ENCODE measurements around the gene PRKRA. TPM values are rescaled to one million over a fixed set of nuclear protein-coding genes. Genes with fewer than 3 reads are reported as not detected.

PRKRA gene
- total and polyA plus RNA-seq, 2 of the 13 experiments (the other 11 are each of a cell fraction or from before 2014, with no cell fraction given) = 53.1 to 74.7 TPM

DNA sequence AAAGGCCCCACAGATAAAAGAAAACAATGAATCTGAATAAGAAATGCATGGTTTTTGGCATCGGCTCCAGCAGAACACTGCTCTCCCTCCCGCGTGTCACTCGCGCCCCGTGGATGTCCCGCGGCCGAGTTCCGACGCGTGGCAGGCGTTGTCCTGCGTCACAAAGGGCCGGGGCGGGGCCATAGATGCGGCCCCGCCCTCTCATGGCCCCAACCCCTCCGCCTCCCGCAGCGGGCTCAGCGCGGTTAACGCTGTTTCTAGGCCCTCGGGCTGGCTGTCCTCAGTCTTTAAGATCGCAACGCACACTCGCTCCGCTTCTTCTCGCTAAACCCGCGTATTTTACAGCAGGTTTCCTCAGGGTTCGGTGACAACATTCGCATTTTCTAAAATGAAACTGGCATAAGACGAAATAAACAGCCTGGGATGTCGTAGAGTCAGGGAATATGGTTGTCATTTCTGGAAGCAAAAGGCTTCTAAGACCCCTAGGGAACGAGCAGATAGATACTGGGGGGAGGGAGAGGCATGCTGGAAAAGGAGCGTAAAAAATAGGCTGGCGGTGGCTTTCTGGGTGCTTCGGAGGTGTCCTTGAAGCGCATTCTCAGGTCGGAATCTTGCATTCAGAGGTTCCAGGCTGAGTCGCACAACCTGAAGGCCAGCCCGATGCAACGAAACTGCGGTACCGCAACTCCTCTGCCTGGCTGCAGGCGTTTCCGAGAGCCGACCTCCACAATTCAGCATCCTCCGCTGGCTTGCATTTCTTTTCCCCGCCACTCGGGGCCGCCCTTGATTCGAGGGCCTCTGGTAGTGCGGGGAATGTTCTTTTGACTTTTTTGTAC lies 27.7 kb upstream of the PRKRA start, which contains the start of gene FKBP7 (continued):
- TF ChIP-seq YEATS2 (CRISPR knock-in tag; IDR thresholded peaks at IDR 0.05; ENCODE audit: borderline replicate concordance) (peak; percentile 72), PLRG1 (conservative IDR thresholded peaks at IDR 0.05) (no peak), EED (CRISPR knock-in tag; IDR thresholded peaks at IDR 0.05) (no peak), HNRNPLL (IDR thresholded peaks at IDR 0.05; ENCODE audit: low read depth, low read length, poor library complexity, severe bottlenecking) (peak; percentile 95), HNRNPUL1 (IDR thresholded peaks at IDR 0.05; ENCODE audit: low read depth, low read length) (no peak), ZMAT3 (CRISPR knock-in tag; conservative IDR thresholded peaks at IDR 0.05) (peak; percentile 79; the same call in 1 of the 2 replicates), ETV5 (CRISPR knock-in tag; IDR thresholded peaks at IDR 0.05; ENCODE audit: borderline replicate concordance) (peak; percentile 60; the same call in 1 of the 2 replicates), YY1 (IDR thresholded peaks at IDR 0.05; ENCODE audit: insufficient read depth, insufficient replicate concordance, low read depth, low read length) (peak; percentile 58), MYC (CRISPR knock-in tag; IDR thresholded peaks at IDR 0.05; ENCODE audit: borderline replicate concordance) (peak; percentile 96), ZNF781 (CRISPR knock-in tag; IDR thresholded peaks at IDR 0.05; ENCODE audit: borderline replicate concordance, not compliant biosample characterization) (peak; percentile 80), HMG20B (CRISPR knock-in tag; conservative IDR thresholded peaks at IDR 0.05) (0 out of 2 replicates have a peak, but pooled peaks have one; percentile 14), ZMYM3 (CRISPR knock-in tag; IDR thresholded peaks at IDR 0.05) (no peak; the same call in 1 of the 2 replicates), KLF15 (CRISPR knock-in tag; IDR thresholded peaks at IDR 0.05; ENCODE audit: borderline replicate concordance) (peak; percentile 88), FOXK1 (CRISPR knock-in tag; IDR thresholded peaks at IDR 0.05; ENCODE audit: borderline replicate concordance, low read depth) (no peak)
- TF ChIP-seq, protein P1, sequence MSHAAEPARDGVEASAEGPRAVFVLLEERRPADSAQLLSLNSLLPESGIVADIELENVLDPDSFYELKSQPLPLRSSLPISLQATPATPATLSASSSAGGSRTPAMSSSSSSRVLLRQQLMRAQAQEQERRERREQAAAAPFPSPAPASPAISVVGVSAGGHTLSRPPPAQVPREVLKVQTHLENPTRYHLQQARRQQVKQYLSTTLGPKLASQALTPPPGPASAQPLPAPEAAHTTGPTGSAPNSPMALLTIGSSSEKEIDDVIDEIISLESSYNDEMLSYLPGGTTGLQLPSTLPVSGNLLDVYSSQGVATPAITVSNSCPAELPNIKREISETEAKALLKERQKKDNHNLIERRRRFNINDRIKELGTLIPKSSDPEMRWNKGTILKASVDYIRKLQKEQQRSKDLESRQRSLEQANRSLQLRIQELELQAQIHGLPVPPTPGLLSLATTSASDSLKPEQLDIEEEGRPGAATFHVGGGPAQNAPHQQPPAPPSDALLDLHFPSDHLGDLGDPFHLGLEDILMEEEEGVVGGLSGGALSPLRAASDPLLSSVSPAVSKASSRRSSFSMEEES (CRISPR knock-in tag; IDR thresholded peaks at IDR 0.05) = peak; percentile 77
- TF ChIP-seq, protein P2, sequence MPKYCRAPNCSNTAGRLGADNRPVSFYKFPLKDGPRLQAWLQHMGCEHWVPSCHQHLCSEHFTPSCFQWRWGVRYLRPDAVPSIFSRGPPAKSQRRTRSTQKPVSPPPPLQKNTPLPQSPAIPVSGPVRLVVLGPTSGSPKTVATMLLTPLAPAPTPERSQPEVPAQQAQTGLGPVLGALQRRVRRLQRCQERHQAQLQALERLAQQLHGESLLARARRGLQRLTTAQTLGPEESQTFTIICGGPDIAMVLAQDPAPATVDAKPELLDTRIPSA (CRISPR knock-in tag; IDR thresholded peaks at IDR 0.05; ENCODE audit: borderline replicate concordance) = no peak
- TF ChIP-seq, protein P3, sequence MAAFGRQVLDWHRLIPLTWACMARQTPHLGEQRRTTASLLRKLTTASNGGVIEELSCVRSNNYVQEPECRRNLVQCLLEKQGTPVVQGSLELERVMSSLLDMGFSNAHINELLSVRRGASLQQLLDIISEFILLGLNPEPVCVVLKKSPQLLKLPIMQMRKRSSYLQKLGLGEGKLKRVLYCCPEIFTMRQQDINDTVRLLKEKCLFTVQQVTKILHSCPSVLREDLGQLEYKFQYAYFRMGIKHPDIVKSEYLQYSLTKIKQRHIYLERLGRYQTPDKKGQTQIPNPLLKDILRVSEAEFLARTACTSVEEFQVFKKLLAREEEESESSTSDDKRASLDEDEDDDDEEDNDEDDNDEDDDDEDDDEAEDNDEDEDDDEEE (CRISPR knock-in tag; IDR thresholded peaks at IDR 0.05) = no peak
- TF ChIP-seq, protein P4, sequence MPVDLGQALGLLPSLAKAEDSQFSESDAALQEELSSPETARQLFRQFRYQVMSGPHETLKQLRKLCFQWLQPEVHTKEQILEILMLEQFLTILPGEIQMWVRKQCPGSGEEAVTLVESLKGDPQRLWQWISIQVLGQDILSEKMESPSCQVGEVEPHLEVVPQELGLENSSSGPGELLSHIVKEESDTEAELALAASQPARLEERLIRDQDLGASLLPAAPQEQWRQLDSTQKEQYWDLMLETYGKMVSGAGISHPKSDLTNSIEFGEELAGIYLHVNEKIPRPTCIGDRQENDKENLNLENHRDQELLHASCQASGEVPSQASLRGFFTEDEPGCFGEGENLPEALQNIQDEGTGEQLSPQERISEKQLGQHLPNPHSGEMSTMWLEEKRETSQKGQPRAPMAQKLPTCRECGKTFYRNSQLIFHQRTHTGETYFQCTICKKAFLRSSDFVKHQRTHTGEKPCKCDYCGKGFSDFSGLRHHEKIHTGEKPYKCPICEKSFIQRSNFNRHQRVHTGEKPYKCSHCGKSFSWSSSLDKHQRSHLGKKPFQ (CRISPR knock-in tag; IDR thresholded peaks at IDR 0.05; ENCODE audit: insufficient replicate concordance) = peak; percentile 21
- TF ChIP-seq, protein P5, sequence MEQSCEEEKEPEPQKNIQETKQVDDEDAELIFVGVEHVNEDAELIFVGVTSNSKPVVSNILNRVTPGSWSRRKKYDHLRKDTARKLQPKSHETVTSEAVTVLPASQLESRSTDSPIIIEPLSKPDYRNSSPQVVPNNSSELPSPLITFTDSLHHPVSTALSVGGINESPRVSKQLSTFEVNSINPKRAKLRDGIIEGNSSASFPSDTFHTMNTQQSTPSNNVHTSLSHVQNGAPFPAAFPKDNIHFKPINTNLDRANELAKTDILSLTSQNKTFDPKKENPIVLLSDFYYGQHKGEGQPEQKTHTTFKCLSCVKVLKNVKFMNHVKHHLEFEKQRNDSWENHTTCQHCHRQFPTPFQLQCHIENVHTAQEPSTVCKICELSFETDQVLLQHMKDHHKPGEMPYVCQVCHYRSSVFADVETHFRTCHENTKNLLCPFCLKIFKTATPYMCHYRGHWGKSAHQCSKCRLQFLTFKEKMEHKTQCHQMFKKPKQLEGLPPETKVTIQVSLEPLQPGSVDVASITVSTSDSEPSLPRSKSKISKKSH (CRISPR knock-in tag; IDR thresholded peaks at IDR 0.05; ENCODE audit: borderline replicate concordance) = peak; percentile 47; the same call in 1 of the 2 replicates
- TF ChIP-seq, protein P6, sequence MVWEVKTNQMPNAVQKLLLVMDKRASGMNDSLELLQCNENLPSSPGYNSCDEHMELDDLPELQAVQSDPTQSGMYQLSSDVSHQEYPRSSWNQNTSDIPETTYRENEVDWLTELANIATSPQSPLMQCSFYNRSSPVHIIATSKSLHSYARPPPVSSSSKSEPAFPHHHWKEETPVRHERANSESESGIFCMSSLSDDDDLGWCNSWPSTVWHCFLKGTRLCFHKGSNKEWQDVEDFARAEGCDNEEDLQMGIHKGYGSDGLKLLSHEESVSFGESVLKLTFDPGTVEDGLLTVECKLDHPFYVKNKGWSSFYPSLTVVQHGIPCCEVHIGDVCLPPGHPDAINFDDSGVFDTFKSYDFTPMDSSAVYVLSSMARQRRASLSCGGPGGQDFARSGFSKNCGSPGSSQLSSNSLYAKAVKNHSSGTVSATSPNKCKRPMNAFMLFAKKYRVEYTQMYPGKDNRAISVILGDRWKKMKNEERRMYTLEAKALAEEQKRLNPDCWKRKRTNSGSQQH (CRISPR knock-in tag; IDR thresholded peaks at IDR 0.05; ENCODE audit: low read depth) = peak; percentile 82
